NK-92 treated with Interleukin-12 subunit alpha and Interleukin-12 subunit beta, amount 100 ng/mL, for 24 hours (cell line): ENCODE data around the gene BRPF1.

Experiments used
- DNase-seq: peaks from one replicate; lab custom pipeline; 2025; lab: John Stamatoyannopoulos, UW

Gene BRPF1

DNA sequence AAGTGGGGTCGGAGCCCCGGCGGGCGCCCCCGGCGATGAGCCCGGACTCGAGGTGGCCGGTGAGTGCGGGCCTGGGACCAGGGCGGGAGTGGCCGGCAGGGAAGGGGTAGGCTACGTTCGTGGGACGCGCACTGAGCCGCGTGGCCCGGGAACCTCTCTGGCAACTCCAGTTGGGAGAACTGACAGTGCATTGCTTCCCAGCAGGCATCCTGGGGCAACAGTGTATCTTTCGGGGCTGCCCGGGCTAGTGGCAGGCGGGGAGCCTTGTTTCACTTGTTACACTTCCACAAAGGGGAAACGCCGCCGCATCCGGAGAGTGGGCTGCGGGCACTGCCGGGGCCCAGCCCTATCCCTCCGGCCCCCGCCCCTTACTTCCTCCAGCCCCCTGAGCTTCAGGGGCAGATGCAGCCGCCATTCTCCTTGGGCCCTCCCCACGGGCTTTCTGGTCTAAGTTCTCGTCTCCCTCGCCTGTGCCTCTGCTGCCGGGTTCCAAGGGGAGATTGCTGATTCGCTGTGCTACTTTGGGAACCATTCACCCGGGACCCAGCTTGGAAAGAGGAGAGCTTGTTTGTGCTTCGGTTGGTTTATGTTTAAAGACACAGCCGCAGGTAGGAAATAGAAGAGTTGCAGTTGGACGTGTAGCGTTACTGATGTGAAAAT, 675 bp downstream of the BRPF1 start:
- DNase-seq = no peak

DNA sequence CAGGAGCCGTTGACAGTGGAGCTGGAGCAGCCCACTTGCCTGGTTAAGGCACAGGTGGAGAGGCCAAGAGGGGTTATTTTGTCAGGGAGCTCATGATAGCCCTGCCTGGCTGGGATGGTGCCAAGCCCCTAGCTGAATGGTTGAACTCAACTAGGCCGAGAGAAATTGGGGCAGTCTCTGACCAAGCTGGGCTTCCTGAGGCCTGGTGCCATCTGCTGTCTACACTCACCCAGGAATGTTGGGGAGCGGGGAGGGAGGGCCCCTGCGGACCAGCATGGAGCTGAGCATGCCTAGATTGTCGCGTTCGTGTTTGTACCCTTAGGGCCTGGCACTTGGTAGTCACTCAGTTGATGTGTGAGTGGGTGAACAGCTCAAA, 1.2 kb downstream of the BRPF1 start:
- no peak for DNase-seq

DNA sequence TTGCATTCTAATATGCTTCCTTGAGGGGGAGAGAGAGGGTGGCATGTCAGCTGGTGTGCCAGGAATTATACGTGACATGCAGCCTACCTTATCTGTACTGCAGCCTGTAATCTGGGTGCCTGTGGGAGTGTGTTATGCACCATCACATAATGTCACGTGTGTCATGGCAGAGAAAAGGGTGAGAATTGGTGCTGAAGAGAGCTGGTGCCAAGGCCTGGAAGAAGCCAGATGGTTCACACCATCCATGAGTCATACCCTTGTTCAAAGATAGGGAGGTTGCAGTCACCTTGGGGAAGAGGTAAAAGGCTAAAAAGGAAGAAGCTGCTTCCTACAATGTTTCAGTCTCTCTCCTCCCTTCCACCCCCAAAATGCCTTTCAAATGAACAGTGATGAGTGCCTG, 5.3 kb downstream of the BRPF1 start:
- no peak for DNase-seq

DNA sequence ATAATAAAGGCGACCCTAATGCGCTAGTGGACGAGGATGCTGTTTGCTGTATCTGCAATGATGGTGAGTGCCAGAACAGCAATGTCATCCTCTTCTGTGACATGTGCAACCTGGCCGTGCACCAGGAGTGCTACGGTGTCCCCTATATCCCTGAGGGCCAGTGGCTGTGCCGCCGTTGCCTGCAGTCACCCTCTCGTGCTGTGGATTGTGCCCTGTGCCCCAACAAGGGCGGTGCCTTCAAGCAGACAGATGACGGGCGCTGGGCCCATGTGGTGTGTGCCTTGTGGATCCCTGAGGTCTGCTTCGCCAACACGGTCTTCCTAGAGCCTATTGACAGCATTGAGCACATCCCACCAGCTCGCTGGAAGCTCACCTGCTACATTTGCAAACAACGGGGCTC, 7.6 kb downstream of the BRPF1 start:
- no peak for DNase-seq

DNA sequence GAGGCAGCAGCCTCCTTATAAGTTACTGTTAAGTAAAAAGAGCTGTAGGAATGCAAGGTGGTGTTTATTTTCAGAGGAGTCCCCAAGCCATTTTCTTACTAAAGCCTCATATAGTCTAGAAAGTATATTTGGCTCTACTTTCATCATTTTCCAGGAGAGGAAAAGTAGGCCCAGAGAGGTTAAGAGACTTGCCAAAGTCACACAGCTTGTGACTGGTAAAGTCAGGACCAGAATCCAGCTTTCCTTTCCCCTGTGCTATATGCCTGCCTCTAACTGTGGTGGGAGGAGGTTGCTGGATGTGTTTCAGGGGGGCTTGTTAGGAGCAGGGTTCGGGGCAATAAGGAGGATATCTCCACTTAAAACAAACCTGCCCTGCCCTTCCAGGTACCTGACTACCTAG, 11.0 kb downstream of the BRPF1 start:
- DNase-seq = no peak

DNA sequence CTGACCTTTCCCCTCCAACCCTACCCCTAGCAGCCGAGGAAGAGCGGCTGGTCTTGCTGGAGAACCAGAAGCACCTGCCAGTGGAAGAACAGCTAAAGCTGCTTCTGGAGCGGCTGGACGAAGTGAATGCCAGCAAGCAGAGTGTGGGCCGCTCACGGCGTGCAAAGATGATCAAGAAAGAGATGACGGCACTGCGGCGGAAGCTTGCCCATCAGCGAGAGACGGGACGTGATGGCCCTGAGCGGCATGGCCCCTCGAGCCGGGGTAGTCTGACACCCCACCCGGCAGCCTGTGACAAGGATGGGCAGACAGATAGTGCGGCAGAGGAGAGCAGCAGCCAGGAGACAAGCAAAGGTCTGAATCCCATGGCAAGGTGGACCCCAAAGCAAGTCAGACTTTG, 12.0 kb downstream of the BRPF1 start:
- no peak for DNase-seq

DNA sequence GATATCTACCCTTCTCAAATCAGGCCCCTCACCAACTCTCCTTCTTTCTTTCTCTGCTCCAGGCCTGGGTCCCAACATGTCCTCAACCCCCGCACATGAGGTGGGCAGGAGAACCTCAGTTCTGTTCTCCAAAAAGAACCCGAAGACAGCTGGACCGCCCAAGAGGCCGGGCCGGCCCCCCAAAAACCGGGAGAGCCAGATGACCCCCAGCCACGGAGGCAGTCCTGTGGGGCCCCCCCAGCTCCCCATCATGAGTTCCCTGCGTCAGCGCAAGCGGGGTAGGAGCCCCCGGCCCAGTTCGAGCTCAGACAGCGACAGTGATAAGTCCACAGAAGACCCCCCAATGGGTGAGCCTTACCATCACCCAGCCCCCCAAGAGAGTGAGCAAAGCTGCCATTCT, 12.6 kb downstream of the BRPF1 start:
- no peak for DNase-seq

DNA sequence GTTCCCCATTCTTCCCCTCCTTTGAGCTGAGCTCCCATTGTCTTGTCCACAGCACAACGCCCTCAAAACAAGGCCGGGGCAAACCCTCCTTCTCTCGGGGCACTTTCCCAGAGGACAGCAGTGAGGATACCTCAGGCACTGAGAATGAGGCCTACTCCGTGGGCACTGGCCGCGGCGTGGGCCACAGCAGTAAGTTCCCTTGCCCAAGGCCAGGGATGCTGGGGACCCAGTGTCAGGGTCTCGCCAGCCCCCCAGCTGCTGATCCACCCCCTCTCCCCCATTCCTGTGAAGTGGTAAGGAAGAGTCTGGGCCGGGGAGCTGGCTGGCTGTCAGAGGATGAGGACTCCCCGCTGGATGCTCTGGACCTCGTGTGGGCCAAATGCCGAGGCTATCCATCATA, 14.0 kb downstream of the BRPF1 start:
- no peak for DNase-seq

DNA sequence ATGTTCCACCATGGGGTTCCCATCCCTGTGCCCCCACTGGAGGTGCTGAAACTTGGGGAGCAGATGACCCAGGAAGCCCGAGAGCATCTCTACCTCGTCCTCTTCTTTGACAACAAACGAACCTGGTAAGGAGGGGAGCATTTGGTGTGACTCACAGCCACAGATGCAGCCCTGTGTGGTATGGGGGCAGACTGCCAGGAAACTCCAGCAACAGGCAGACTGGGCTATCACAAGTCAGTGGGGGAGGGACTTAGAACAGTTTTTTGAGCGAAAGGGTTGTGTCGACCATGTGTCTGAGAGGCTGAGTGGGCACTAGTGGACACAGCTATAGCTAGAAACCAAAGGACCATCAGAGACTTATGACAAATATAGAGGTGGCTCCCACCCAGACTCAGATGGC, 14.8 kb downstream of the BRPF1 start:
- peak; percentile 48 for DNase-seq

DNA sequence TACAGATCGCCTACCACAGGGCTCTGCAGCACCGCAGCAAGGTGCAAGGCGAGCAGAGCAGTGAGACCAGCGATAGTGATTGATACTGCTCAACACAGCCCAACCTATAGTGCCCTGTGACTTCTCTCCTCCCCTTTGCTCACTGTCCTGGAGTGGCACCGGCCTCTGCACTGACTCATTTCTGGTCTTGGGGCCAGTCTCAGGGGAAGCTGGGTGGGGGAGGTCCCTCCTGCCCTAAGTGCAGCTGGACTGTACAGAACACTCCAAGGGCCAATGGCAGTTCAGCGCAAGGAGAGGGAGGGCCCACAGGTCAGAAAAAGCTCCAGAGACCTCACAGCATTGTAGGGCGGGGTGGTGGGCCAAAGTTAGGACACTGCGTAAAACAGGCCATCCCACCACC, 15.7 kb downstream of the BRPF1 start:
- DNase-seq = no peak

DNA sequence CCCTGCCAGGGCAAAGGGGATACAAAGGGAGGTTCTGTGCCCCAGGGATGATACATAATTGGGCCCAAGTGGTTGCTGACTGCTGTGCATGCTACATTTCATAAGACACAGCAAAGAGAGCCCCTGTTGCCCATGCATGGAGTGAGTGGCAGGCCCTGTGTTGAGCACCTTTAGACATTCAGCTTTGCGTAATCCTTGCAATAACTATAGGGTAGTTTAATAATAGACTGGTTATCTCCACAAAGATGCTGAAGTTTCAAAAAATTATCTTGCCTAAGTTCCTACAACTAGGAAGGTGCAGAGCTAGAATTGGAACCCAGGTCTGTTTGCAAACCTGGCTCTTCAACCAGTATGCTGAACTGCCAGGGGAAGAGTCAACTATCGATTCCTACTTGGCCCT, 16.5 kb downstream of the BRPF1 start:
- no peak for DNase-seq

DNA sequence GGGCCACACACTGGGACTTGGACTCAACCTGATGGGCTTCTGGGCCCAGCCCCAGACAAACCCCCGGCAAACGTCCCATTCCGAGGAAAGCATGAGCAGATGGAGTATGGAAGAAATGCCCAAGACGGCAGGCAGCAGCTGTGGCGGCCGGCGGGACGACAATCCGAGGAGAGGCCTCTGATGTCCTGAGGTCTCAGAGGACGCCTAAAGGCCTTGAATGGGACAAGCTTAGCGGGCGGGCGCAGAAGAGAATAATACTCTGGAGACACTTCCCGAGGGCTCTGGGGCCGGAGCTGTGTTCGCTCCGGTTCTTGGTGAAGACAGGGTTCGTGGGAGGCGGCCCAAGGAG, 17.7 kb downstream of the BRPF1 start:
- no peak for DNase-seq

DNA sequence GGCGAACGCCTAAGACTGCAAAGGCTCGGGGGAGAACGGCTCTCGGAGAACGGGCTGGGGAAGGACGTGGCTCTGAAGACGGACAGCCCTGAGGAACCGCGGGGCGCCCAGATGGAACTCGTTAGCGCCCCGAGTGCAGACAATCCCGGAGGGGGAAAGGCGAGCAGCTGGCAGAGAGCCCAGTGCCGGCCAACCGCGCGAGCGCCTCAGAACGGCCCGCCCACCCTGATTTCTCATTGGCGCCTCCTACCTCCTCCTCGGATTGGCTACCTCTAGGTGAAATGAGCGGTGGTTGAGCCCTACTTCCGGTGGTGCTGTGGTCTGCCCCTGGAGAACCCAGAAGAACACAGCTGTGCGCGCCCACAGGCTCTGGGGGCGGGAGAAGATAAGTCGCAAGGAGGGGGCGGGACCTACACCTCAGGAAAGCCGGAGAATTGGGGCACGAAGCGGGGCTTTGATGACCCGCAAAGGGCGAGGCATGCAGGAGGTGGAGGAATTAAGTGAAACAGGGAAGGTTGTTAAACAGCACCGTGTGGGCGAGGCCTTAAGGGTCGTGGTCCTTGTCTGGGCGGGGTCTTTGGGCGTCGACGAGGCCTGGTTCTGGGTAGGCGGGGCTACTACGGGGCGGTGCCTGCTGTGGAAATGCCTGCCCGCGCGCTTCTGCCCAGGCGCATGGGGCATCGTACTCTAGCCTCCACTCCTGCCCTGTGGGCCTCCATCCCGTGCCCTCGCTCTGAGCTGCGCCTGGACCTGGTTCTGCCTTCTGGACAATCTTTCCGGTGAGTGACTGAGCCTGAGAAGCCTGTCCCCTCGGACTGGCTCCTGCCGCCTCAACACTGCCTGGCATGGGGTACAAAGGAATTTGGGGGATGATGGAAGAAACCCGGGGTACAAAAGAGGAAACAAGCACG, 18.4 kb downstream of the BRPF1 start, which contains the start of gene OGG1:
OGG1 (plus strand) TSS at position 308 of the 911 bp plus-strand sequence; CDS start at position 643, 335 bp downstream.
- peak; percentile 93 for DNase-seq

DNA sequence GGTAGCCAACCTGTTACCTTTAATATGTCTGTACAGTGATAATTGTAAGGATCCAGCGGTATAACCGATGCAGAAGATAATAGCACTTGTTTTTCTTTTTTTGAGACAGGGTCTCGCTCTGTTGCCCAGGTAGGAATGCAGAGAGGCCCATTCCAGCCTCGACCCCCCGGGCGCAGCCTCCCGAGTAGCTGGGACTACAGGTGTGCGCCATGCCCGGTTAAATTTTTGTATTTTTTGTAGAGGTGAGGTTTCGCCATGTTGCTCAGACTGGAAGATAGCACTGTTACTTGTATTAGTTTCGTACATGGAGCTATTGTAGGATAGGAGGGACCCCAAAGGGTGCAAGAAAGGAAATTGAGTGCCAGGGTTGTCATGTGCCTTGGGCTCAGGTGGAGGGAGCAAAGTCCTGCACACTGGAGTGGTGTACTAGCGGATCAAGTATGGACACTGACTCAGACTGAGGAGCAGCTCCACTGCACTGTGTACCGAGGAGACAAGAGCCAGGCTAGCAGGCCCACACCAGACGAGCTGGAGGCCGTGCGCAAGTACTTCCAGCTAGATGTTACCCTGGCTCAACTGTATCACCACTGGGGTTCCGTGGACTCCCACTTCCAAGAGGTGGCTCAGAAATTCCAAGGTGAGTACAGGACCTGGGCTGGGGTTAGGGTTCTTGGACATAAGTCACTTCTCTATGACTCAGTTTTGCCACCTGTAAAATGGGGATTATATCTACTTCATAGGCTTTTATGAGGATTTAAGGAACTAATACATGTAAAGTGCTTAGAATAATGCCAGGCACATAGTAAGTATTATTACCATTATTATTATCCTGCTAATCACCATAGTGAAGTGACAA, 19.2 kb downstream of the BRPF1 start:
- no peak for DNase-seq

DNA sequence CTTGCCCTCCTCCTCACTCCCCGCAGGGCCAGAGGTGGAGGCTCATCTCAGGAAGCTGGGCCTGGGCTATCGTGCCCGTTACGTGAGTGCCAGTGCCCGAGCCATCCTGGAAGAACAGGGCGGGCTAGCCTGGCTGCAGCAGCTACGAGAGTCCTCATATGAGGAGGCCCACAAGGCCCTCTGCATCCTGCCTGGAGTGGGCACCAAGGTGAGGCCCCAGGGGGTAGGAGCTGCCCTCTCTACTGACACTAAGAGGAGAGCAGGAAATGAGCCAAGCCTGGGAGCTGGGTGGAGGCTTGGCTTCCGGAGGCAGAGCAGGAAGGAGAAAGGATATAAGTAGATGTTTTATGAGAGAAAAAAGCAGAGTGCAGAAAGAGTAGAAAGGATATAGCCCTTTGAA, 23.1 kb downstream of the BRPF1 start:
- no peak for DNase-seq

DNA sequence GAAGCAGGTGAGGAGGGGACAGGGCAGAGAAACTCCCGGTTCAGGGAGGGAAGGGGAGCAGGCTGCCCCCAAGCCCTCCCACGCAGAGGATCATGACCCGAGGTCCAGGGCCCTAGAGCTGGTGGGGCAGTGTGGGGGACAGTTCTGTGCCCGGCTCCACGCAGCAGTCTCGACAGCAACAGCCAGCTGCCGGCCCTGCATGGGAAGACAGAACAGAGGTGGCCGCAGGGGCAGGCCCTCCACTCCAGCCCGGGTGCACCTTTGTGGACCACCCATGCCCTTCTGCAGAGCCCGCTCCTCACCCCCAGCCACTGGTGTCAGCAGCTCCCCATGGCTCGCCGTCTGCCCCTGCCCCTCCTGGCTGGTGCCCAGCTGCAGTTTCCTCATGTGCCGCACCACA, 25.9 kb downstream of the BRPF1 start:
- DNase-seq = no peak

DNA sequence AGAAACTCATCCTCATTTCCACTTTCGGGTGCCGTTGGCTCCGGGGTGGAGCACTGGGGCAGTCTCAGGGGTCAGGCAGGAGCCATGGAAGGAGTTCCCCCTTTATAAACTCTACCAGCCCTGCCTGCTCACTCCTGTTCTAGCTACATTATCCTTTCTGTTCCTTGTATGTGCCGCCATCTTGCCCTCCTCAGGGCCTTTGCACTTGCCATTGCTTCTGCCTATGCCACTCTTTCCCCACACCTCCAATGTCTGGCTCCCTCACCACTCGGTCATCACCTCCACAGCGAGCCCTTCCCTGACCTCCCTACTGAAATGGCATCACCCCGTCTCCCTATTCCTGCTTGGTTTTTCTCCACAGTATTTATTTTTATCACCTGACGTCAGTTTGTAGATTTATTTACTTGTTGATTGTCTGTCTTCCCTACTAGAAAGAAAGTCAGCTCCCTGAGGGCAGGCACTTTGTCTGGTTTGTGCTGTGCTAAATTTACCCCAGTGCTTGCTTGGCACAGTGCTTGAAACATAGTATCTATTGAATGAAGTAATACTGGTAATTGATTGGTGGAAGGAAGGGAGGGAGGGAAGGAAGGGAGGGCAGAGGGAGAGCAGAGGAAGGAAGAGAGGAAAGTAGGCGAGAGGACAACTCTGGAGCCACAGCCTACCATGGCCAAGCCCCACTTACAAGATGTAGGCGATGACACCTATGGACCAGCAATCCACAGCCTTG, 29.4 kb downstream of the BRPF1 start:
- DNase-seq = no peak

DNA sequence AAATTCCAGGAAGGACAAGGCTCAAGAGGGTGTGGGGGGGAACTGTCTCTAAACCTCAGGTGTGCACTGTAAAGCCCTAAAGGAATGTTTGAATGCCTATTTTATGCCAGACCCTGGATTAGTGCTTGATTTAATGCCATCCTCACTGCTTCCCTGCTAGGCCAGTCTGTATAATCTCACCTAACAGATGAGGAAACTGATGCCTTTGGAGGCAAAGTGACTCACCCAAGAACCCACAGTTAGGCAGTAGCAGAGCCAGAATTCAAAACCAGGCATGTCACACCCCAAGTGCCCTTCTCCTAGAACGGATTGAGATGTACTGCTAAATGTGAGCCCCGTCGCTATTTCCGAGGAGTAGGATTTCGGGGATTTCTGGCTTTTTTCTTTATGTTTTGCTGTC, 30.4 kb downstream of the BRPF1 start:
- DNase-seq = no peak

DNA sequence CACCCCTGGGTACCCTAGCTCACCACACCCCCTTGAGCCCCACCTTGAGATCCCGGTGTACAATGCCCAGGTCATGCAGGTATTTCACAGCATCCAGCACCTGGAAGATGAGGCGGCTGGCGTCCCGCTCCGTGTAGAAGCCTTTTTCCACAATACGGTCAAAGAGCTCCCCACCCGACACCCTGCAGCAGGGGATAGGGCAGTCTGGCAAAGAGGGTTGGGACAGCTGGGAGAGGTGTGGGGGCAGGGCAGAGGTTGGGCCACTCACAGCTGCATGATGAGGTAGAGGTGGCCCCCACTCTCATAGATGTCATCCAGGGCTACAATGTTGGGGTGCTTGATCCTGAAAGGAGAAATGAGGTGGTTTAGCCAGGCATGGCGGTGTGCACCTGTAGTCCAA, 31.3 kb downstream of the BRPF1 start:
- DNase-seq = no peak

DNA sequence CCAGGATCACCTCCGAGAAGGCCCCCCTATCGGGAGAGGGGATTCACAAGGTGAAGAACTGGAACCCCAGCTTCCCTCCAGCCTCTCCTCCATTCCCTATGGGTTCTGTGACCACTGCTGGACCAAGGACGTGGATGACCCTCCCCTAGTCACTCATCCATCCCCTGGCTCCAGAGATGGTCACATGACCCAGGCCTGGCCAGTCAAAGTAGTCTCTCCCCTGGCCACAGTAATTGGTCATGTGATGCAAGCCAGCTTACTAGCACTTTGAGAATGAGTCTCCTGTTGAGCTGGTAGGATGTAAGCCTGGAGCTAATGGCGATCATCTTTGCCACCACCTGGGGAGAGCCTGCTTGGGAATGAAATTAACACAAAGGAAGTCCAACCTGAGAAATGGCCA, 34.3 kb downstream of the BRPF1 start:
- DNase-seq = no peak

DNA sequence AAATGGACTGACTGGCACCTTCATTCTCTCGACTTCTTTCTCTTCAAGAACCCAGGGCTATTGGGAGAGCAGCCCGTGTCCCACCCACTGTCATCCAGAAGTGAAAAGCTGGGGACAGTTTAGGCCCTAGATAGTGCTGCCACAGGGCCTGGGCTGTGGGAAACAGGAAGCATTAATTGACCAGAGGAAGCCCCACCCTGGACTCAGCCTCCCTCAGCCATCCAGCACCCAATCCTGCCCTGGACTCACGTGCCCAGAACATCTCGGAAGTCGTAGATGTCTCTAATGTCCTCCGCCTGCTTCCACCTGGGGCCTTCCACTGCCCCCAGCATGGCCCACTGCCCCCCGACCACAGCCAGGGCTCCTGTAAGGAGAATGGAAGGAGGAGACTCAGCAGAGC, 35.9 kb downstream of the BRPF1 start:
- no peak for DNase-seq

DNA sequence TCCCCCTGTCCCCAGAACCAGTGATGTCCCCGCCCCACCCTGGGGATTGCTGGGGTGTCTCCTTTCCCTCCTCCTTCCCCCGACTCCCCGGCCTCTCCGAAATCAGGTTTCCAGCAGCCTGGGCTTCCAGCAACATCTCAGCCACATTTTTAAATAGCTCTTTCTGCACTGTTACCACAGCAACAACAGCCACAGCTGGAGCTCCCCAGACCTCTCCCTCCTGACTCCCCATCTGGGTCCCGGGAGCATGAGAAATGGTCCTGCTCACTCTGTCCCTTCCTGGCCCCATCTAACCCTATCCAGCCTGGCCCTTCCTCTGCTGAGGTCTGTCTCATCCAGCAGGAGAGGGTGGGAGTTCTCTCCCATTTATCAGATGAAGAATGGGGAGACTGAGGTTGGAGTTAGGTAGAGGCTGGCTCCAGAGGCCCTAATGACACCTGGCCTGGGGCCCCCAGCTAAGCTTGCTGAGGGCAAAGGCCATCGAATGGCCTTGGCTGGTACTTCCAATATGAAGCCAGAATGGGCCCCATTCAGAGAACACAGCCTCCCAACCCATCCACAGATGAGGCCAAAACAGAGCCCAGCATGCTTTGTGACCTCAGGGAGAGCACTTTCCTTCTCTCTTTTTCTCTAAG, 36.7 kb downstream of the BRPF1 start:
- DNase-seq = no peak
